ENCODE data around the gene C2orf76.

C2orf76 gene

GRCh38 chr2:119360423-119360966, 6.1 kb downstream of the C2orf76 start:
- TF ChIP-seq CSDC2 (CRISPR knock-in tag; IDR thresholded peaks at IDR 0.05) = no peak
- no peak for TF ChIP-seq TCF4 (CRISPR knock-in tag; IDR thresholded peaks at IDR 0.05; ENCODE audit: borderline replicate concordance)
- TF ChIP-seq RARB (CRISPR knock-in tag; IDR thresholded peaks at IDR 0.05) = no peak
- TF ChIP-seq ZNF8 (CRISPR knock-in tag; IDR thresholded peaks at IDR 0.05) = no peak
- no peak for TF ChIP-seq ESRRG (CRISPR knock-in tag; IDR thresholded peaks at IDR 0.05)
- TF ChIP-seq, protein P1, sequence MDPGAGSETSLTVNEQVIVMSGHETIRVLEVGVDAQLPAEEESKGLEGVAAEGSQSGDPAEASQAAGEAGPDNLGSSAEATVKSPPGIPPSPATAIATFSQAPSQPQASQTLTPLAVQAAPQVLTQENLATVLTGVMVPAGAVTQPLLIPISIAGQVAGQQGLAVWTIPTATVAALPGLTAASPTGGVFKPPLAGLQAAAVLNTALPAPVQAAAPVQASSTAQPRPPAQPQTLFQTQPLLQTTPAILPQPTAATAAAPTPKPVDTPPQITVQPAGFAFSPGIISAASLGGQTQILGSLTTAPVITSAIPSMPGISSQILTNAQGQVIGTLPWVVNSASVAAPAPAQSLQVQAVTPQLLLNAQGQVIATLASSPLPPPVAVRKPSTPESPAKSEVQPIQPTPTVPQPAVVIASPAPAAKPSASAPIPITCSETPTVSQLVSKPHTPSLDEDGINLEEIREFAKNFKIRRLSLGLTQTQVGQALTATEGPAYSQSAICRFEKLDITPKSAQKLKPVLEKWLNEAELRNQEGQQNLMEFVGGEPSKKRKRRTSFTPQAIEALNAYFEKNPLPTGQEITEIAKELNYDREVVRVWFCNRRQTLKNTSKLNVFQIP (CRISPR knock-in tag; IDR thresholded peaks at IDR 0.05; ENCODE audit: borderline replicate concordance, low read depth) = no peak
- no peak for TF ChIP-seq OSR1 (CRISPR knock-in tag; IDR thresholded peaks at IDR 0.05)
- TF ChIP-seq CSRNP3 (CRISPR knock-in tag; IDR thresholded peaks at IDR 0.05) = no peak
- TF ChIP-seq ZNF565 (CRISPR knock-in tag; conservative IDR thresholded peaks at IDR 0.05; ENCODE audit: low read depth) = no peak
- TF ChIP-seq SNAI2 (CRISPR knock-in tag; IDR thresholded peaks at IDR 0.05) = no peak
- no peak for ATAC-seq

DNA sequence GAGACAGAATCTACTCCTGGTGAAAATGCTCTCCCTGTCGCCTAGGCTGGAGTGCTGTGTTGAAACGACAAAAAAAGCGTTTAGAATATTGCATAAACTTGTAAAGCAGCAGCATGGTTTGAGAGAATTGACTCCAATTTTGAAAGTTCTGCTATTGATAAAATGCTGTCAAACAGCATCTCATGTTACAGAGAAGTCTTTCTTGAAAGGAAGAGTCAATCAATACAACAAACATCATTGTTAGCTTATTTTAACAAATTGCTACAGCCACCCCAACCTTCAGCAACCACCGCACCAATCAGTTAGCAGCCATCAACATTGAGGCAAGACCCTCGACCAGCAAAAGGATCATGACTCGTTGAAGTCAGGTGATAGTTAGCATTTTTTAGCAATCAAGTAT, 6.9 kb downstream of the C2orf76 start:
- TF ChIP-seq ZNF70 (CRISPR knock-in tag; IDR thresholded peaks at IDR 0.05) (no peak), ARNTL (CRISPR knock-in tag; IDR thresholded peaks at IDR 0.05; ENCODE audit: borderline replicate concordance, low read depth) (no peak), RARB (CRISPR knock-in tag; IDR thresholded peaks at IDR 0.05) (no peak)
- ATAC-seq = no peak

- ATAC-seq = no peak
These were observed 11.8 kb downstream of the C2orf76 start for GRCh38 chr2:119354860-119355259.

DNA sequence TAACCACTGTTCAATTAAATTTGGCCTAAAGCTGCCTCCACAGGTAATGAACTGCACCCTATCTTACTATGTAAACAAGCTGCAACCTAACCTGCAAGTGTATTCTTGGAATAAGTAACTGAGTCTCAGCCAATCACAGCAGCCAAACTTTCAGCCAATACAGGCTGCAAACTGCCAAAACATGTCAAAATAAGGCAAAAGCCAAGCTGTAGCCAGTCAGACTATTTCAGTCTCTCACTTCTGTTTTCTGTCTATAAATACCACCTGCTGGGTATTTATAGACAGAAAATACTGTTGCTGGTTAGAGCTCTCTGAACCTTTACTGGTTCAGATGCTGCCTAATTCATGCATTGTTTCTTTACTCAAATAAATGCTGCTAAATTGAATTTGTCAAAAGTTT, 14.3 kb downstream of the C2orf76 start:
- TF ChIP-seq TCF4 (CRISPR knock-in tag; IDR thresholded peaks at IDR 0.05; ENCODE audit: borderline replicate concordance) (no peak), TOX (CRISPR knock-in tag; IDR thresholded peaks at IDR 0.05; ENCODE audit: borderline replicate concordance) (no peak), ZNF8 (CRISPR knock-in tag; IDR thresholded peaks at IDR 0.05) (no peak), ZFP3 (CRISPR knock-in tag; IDR thresholded peaks at IDR 0.05) (no peak), PPARA (CRISPR knock-in tag; IDR thresholded peaks at IDR 0.05; ENCODE audit: borderline replicate concordance) (no peak), PATZ1 (CRISPR knock-in tag; IDR thresholded peaks at IDR 0.05; ENCODE audit: borderline replicate concordance) (no peak), RARB (CRISPR knock-in tag; IDR thresholded peaks at IDR 0.05) (no peak), SNAI2 (CRISPR knock-in tag; IDR thresholded peaks at IDR 0.05) (no peak), ZNF565 (CRISPR knock-in tag; conservative IDR thresholded peaks at IDR 0.05; ENCODE audit: low read depth) (no peak), ARNTL (CRISPR knock-in tag; IDR thresholded peaks at IDR 0.05; ENCODE audit: borderline replicate concordance, low read depth) (no peak), ESRRG (CRISPR knock-in tag; IDR thresholded peaks at IDR 0.05) (no peak), ISL1 (CRISPR knock-in tag; IDR thresholded peaks at IDR 0.05) (no peak), TSHZ2 (CRISPR knock-in tag; IDR thresholded peaks at IDR 0.05) (no peak), OSR1 (CRISPR knock-in tag; IDR thresholded peaks at IDR 0.05) (no peak), CSDC2 (CRISPR knock-in tag; IDR thresholded peaks at IDR 0.05) (no peak), ZFP30 (CRISPR knock-in tag; IDR thresholded peaks at IDR 0.05) (no peak), GLIS3 (CRISPR knock-in tag; IDR thresholded peaks at IDR 0.05) (no peak)
- TF ChIP-seq, protein P1 (CRISPR knock-in tag; IDR thresholded peaks at IDR 0.05; ENCODE audit: borderline replicate concordance, low read depth) = no peak
- ATAC-seq = no peak

More at GRCh38 chr2:119354860-119355259, 11.8 kb downstream of the C2orf76 start:
- TF ChIP-seq BACH2 (CRISPR knock-in tag; IDR thresholded peaks at IDR 0.05; ENCODE audit: borderline replicate concordance) (no peak), ZNF565 (CRISPR knock-in tag; conservative IDR thresholded peaks at IDR 0.05; ENCODE audit: low read depth) (no peak), ZFP3 (CRISPR knock-in tag; IDR thresholded peaks at IDR 0.05) (no peak), ISL1 (CRISPR knock-in tag; IDR thresholded peaks at IDR 0.05) (no peak), RARB (CRISPR knock-in tag; IDR thresholded peaks at IDR 0.05) (no peak)
